ENCODE measurements around the gene GP1BB.

- TF ChIP-seq CTCF (IDR thresholded peaks at IDR 0.05) = no peak
- TF ChIP-seq POLR2A (IDR thresholded peaks at IDR 0.05) = no peak
- no peak for TF ChIP-seq EP300 (IDR thresholded peaks at IDR 0.05)
Observed at GRCh38 chr22:19723232-19723982, at the start of gene GP1BB.

Measured in tibial nerve (tissue), 4 donors.